Measurements from ENCODE around the gene LRRIQ1.

- TF ChIP-seq CTCF (IDR thresholded peaks at IDR 0.05 in 8 of 11, conservative IDR thresholded peaks at IDR 0.05 in 3 of 11) (no peak), POLR2AphosphoS5 (IDR thresholded peaks at IDR 0.05) (no peak)
Observed at GRCh38 chr12:85017133-85017532, 19.0 kb upstream of the LRRIQ1 start.
